Measurements from ENCODE around the gene ANP32B.
"Not testable (repeated sequence)": the region's sequence is repeated elsewhere in the genome, so short reads cannot be mapped to it uniquely, and the experiment has no call there.

ANP32B gene

DNA sequence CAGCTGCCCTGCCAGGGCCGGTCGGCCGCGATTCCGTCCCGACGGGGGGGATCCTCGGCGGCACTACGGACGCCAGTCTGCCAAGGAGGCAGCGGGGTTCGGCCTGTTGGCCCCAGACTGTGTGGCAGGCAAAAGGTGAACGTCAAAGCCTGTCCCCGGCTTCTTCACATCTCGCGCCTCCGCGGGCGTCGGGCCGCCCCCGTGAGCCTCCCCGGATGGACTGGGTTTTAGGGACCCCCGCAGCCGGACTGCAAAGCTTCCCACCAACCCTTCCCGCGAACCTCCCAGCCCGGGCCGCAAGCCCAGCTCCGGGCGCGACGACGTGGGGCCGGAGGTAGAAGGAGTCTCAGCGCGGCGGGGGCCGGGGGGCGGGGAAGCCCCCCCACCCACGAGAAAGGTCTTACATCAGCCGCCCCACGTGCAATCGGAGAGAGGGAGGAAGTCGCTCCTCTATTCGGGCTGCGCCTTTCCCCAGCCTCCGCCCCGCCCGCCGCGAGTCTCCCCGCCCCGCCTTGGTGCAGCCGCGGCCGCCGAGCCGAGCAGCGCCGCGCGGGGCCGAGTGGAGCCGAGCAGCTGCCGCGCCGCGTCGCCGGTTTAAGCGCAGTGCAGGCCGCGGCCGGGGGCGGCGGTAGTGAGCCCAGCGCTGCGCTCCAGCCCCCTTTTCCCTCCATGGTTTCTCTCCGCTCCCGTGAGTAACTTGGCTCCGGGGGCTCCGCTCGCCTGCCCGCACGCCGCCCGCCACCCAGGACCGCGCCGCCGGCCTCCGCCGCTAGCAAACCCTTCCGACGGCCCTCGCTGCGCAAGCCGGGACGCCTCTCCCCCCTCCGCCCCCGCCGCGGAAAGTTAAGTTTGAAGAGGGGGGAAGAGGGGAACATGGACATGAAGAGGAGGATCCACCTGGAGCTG lies at the start of gene ANP32B:
Gene ANP32B (plus strand): TSS at position 659 of the 906 bp plus-strand sequence. CDS start 215 bp downstream, at position 874.
- DNase-seq (ENCODE audit: low read depth in 2 of 2): peak; percentile 91

DNA sequence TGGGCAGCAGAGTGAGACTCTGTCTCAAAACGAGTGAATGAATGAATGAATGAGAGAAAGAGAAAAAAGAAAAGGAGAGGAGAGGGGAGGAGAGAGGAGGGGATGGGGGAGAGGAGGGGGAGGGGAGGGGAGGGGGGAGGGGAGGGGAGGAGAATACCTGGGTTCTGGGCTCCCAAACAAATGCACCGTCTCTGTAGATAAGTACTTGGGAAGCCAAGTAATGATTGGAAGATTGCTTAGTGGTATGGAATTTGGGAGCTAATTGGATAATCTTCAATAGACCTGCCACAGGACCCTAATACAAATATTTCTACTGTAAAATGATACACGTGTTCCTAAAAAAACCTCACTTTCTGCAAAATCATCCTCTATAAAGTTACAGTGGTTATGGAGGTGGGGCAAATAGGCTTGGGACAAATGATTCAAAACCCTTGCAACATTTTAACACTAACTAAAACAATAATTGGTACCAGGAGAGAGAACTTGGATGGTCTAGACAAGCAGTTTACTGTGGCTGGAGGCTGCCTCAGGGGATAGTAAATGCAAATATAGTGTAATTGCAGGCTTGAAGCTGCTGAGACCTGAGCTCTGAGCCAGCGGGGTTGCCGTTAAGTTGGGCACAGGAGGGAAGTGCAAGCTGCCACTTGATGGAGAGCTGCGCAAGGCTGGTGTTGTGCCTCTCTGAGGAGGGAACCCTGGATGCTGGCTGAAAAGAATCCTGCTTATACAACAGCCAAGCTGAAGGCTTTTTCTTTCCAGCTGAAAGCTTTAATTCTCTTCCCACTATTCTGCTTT lies 48.6 kb upstream of the ANP32B start:
- DNase-seq (ENCODE audit: low read depth in 2 of 2): no peak

DNA sequence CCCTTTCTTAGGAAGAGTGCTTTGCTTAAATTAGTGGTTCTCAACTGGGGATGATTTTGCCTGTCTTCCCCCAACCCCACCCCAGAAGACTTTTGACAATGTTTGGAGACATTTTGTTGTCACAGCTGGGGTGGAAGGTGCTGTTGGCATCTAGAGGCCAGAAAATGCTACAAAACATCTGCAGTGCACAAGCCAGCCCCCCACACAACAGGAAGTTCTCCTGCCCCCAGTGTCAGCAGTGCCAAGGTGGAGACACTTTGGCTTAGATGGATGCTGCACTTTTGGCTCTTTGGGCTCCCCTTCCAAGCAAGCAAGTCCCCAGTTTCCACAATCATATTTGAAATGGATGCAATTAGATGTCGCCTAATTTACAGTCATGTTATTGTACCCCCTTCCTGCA lies 47.9 kb upstream of the ANP32B start:
- no peak for DNase-seq (ENCODE audit: low read depth in 2 of 2)

DNA sequence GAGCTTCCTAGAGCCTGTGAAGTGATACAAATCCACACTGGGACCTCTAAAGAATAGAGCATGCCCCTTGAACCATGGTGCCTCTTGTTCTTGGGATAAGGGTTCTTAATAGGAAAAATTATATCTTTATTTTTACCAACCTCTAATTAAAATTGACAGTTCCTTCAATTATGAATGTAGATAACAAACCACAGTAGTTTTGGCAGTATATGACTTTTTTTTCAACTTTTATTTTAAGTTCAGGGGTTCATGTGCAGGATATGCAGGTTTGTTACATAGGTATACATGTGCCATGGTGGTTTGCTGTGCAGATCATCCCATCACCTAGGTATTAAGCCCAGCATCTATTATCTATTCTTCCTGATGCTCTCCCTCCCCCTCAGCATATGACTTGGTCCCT lies 46.1 kb upstream of the ANP32B start:
- no peak for DNase-seq (ENCODE audit: low read depth in 2 of 2)

DNA sequence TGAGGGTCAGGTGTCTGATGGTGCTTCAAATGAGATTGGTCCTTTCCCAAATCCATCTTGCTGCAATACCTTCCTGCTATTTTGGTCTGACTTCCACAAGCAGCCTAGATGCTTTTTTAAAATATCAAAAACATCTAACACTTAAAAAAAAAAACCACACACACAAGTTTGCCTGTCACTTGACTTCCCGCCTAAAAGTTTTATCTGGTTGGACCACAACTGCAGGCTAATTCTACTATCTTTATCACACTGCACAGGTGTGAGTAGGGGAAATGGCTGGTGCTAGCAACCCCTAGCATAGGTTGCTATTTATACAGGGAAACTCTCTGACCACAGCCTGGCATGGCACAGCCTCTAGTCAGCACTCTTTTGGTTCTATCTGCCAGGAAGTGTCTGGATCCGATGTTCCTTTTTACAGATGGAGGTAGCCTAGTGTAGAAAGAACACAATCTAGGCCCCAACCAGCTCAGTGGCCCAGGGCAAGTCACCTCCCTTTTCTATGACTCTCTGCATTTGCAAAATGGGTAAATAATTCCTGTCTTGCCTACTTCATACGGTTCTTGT lies 45.0 kb upstream of the ANP32B start, which contains the start of gene HEMGN:
Gene HEMGN (minus strand): TSS at position 92 of the 564 bp plus-strand sequence. CDS start 36 bp downstream, at position 56.
- DNase-seq (ENCODE audit: low read depth in 2 of 2): no peak

DNA sequence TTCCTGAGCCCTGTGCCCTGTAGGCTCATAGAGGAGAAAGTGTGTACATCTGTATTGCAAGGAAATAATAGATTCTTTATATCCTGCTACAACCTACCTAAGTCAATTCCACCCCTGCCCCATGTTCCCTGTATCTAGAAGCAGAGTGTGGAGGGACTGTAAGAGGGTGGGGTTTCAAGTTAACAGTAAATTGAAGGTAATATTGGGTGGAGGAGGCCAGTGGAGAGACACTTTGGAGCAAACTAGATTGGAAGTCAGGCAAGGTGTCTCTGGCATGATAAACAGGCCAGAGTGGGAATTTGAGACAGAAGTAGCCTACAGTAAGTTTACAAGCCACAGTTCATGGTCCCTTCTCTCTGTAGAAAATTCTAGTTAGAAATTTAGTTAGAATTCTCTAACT lies 42.9 kb upstream of the ANP32B start:
- no peak for DNase-seq (ENCODE audit: low read depth in 2 of 2)

DNA sequence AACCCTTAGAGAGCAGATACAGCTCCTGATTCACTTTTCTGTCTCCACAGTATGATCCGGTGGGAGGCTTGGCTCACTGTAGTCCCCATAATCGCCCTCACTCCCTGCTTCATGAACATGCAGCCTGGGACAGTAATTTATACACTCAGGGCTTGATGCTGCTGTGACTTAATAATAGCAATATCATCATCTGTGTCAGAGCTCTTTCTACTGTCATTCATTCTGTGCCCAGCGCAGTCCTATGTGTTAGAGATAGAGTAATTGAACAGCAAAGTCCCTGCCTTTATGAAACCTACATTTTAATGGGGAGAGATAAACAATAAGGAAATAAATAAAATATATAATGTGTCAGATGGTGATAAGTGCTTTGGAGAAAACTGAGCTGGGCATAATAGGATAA lies 42.4 kb upstream of the ANP32B start:
- DNase-seq (ENCODE audit: low read depth in 2 of 2): no peak

DNA sequence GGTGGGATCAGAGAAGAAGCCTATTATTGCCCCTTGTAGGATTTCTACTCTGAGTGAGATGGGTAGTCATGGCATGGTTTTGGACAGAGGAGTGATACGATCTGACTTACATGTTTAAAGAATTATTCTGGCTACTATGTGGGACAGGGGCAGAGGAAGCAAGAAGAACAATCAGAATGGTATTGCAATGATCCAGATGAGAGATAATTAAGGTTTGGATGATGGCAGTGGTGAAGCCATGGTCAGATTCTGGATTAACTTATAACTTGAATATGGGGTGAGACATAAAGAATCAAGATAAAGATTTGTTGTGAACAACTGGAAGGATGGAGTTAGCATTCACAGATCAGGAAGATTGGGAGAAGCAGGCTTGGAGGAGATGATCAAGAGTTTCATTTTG lies 41.8 kb upstream of the ANP32B start:
- DNase-seq (ENCODE audit: low read depth in 2 of 2): no peak

DNA sequence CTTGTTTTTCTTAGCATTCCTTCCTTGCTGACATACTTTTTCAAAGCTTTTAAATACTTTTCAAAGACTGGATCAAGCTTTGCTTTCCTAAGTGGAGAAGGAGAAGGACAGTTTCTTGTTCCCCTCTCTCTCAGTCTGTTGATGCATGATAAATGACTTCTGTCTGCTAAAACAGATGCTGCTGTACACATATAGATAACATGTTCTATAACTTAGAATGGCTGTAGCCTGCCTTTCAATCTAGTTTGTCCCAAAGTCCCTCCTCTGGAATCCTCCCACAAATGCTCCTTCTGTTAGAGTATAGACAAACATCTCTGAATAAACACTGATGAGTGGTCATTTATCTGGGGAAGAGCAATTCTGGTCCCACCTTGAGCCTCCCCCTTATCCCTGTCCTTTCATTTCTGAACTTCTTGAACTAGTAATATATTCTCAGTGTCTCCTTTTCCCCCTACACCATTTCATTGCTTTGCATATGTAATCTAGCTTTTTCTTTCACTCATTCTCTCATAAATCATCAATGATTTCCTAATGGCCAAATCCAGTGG lies 39.8 kb upstream of the ANP32B start:
- DNase-seq (ENCODE audit: low read depth in 2 of 2): no peak

DNA sequence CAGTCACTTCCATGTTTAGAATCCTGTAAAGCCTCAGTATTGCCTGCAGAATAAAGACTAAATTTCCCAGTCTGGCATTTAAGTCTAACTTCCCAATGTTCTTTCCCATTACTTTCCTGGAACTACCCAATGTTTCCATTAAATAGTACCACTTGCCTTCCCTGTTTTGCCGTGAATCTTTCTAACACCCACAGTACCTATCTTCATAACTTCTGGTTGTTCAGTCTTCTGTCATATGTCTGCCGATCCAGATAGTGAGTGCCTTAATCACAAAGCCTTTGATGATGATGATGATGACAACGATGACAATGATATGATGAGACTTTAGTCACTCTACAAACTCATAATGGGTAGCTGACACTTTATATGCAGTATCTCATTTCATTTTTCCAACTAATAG lies 38.5 kb upstream of the ANP32B start:
- no peak for DNase-seq (ENCODE audit: low read depth in 2 of 2)

DNA sequence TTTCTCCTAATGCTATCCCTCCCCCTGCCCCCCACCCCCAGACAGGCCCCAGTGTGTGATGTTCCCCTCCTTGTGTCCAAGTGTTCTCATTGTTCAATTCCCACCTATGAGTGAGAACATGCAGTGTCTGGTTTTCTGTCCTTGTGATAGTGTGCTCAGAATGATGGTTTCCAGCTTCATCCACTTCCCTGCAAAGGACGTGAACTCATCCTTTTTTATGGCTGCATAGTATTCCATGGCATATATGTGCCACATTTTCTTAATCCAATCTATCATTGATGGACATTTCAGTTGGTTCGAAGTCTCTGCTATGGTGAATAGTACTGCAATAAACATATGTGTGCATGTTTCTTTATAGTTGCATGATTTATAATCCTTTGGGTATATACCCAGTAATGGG lies 37.7 kb upstream of the ANP32B start:
- DNase-seq (ENCODE audit: low read depth in 2 of 2): not testable (repeated sequence)

DNA sequence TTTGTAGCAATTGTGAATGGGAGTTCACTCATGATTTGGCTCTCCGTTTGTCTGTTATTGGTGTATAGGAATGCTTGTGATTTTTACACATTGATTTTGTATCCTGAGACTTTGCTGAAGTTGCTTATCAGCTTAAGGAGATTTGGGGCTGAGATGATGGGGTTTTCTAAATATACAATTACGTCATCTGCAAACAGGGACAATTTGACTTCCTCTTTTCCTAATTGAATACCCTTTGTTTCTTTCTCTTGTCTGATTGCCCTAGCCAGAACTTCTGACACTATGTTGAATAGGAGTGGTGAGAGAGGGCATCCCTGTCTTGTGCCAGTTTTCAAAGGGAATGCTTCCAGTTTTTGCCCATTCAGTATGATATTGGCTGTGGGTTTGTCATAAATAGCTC lies 36.0 kb upstream of the ANP32B start:
- not testable (repeated sequence) for DNase-seq (ENCODE audit: low read depth in 2 of 2)

DNA sequence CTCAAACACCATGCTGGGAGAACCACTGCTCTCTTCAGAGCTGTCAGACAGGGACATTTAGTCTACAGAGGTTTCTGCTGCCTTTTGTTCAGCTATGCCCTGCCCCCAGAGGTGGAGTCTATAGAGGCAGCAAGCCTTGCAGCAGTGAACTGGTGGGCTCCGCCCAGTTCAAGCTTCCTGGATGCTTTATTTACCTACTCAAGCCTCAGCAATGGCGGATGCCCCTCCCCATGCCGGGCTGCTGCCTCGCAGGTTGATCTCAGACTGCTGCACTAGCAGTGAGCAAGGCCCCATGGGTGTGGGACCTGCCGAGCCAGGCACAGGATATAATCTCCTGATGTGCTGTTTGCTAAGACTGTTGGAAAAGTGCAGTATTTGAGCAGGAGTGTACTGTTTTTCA lies 32.3 kb upstream of the ANP32B start:
- DNase-seq (ENCODE audit: low read depth in 2 of 2): not testable (repeated sequence)

DNA sequence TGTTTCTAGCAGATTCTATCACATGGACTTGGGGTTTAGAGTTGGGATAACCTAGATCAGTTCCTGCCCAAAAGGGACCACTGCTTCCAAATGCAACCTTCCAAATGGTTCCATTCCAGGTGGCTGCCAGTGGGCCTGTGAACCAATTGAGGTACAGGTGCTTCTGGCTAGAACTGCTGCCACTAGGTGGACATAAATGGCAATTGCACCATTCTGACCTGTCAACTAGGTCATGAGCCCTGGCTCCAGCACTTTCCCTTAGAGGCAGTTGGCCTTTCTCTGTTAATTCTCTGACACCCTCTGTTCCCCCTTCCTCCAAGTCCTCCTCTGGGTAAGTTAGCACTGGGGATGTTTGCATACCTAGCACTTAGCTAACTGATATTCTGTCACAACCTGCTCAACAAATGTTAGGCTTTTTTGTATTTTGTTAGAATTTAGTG lies 28.6 kb upstream of the ANP32B start:
- no peak for DNase-seq (ENCODE audit: low read depth in 2 of 2)

DNA sequence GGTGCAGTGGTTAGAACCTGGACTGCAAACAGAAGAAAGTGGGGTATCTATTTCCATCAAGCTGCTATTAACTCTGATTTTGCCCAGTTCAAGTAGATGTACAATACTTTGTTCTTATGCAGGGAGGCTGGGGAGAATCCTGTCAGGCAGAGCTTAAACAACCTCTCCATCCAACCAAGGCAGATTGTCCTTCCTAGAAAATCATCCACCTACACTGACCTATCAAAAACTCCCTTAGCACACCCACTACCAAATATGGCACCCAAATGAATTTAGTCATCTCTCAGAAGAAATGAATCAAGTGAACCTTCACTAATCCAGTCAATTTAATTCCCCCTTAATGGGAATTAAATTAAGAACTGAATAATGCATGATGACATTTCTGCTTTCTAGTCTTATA lies 26.8 kb upstream of the ANP32B start:
- DNase-seq (ENCODE audit: low read depth in 2 of 2): no peak

DNA sequence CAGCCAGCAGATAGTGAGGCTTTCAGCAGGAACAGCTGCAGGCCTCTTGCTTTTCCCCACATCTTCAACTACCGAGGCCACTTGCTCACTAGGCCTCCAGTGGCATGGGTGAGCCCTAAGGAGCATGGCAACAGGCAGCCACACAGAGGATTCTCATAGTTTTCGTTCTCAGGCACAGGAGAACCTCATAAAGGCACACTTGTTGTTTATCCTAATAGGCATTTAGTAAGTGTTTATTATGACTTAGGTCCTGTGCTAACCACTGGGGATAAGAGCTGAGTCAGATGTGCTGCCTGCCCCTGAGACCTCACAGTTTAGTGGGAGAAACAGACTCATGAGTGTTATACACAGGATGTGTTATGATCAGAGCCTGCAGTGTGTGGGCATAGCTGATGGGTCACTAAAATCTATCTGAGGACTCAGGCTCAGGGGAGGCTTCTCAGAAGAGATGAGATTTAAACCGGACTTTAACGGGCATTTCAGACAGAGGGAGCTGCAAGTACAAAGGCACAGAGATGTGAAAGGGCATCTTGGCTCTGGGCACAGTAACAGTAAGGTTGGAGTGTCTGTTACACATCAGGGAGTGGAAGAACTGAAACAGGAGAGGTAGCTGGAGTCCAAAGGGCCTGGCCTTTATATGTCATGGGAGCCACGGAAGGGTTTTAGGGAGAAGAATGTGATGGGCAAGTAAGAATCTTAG lies 24.2 kb upstream of the ANP32B start:
- DNase-seq (ENCODE audit: low read depth in 2 of 2): no peak

DNA sequence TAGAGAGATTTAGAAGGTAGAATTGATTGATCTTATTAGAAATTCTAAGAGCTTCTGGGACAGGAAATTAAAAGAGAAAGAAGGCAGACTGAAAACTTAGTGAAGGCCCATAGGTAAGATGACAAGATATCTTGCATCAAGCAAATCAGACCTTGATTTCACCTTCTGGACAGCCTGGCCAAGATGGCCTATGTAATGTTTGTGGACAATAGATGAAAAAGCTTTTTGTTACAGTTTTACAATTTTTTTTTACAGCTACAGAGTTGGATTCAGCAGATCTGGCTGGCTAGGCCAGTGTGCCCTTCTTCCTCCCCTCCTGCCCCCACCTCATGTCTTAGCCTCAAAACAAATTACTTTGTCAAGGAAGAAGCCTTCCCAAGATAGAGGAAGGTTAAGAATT lies 23.6 kb upstream of the ANP32B start:
- no peak for DNase-seq (ENCODE audit: low read depth in 2 of 2)

DNA sequence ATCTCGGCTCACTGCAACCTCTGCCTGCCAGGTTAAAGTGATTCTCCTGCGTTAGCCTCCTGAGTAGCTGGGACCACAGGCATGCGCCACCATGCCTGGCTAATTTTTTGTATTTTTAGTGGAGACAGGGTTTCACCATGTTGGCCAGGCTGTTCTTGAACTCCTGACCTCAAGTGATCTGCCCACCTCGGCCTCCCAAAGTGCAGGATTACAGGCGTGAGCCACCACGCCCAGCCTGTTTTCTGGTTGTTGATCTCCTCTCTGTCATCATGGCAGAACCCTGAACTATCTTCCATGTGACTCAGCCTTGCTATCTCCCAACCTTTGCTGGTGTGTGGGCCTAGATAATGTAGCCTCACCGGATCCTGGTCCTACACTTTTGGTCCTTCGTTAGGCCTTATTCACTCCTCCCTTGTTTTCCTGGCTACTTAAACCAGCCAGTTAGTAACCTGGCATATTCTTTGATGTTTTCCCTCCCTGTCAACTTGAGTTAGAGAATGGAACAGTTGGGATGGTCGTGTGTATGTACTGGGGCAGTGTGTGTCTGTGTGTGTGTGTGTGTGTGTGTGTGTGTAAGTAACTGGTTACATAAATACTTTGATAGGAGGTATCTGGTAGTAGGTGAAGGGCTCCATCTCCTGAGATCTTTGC lies 22.3 kb upstream of the ANP32B start:
- DNase-seq (ENCODE audit: low read depth in 2 of 2): not testable (repeated sequence)

DNA sequence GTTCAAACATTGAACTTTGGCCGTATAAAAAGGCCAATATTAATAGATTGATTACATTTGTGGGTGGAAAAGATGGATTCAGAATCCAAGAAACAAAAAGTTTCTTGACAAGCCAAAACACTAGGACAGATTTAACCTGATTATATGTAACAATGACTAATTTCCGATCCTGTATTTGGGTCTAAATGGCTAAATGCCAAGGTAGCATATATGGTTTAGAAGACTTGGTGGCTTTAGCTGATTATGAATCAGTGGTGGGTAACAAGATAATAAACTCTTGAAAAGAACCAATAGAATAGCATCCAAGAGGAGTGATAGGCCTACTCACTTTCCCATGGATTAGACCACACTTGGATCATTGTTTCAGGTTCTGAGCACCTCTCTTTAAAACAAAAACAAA lies 21.8 kb upstream of the ANP32B start:
- no peak for DNase-seq (ENCODE audit: low read depth in 2 of 2)

DNA sequence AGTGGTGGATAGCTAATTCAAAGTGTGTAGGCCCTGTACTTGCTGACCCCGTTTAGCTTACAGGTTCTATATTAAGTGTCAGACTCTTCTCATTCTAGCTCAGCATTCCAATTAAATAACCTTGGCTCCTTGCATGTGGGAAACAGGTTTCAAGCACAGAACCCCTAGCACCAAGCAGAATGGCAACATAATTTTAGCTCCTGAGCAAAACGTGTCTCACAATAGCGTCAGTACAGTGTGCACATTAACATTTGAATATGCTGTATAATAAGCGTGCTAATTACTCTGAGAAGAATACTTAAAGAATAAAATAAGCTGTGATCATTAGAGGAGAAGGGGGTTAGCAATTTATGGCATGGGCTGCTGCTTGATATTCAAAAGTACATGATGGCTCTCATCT lies 21.0 kb upstream of the ANP32B start:
- no peak for DNase-seq (ENCODE audit: low read depth in 2 of 2)

DNA sequence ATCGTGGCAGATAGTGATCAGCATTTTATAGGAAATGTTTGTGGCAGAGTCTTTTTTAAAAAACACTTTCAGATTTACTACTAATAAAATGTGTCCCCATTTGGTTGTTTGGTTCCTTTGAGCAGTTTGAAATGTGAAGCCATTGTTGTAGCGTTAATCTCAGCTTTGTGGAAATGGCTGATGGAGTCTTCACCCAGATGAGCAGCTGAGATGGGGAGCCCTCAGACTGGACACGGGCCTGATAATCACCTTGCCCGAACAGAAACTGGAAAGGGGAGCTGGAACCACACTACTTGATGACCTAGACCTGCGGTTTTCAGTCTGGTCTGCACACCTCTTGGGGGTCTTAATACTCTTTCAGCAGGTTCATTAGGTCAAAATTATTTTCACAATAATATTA lies 20.6 kb upstream of the ANP32B start:
- DNase-seq (ENCODE audit: low read depth in 2 of 2): no peak
